GM12891 (cell line): ENCODE results near the gene SNX8.

Source experiments
- PAX5 ChIP-seq: IDR thresholded peaks from 2 replicates; pipeline ENCODE4 v1.6.1; 2011; ENCODE audit warnings: low read length, moderate library complexity, mild to moderate bottlenecking; ENCODE audit not compliant: insufficient read depth, severe bottlenecking
- SPI1 ChIP-seq: IDR thresholded peaks from 2 replicates; pipeline ENCODE4 v1.6.1; 2011; ENCODE audit warnings: low read depth, low read length, control low read depth

- TF ChIP-seq PAX5 = no peak
- no peak for TF ChIP-seq SPI1
These were observed 94.6 kb downstream of the SNX8 start for GRCh38 chr7:2219606-2220005.
